ENCODE measurements around the gene SLC46A2.

SLC46A2 gene

DNA sequence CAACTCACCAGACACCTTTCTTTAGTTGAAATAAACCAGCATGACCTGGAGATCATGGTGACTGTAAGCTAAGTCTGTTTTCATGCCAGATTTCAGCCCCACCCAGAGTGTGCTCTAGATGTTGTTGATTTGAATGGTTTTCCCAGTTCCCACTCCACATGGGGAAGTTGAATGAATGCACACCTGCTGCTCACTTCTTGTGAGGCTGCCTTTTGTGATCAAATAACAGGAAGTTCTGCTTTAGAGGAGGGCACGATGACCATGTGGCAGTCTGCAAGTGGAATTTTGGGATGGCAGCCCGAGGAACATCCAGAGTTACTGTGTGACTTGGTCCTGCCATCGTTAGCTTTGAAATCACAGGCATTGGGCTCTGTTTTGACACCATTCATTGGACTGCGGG lies 18.7 kb downstream of the SLC46A2 start:
- H3K9ac ChIP-seq (ENCODE audit: low read length): no peak overlapping the region
- H2AFZ ChIP-seq (ENCODE audit: low read depth, low read length, severe bottlenecking): no peak overlapping the region
- no peaks in the 10 kb centered on the region for H3K9me2 ChIP-seq (replicated peaks; ENCODE audit: insufficient read depth, low read length)
- H4K20me1 ChIP-seq (ENCODE audit: low read depth, low read length): no peaks in the 10 kb centered on the region
- TF ChIP-seq EZH2phosphoT487 (conservative IDR thresholded peaks at IDR 0.05; ENCODE audit: low read length): no peak
- TF ChIP-seq, protein P1, sequence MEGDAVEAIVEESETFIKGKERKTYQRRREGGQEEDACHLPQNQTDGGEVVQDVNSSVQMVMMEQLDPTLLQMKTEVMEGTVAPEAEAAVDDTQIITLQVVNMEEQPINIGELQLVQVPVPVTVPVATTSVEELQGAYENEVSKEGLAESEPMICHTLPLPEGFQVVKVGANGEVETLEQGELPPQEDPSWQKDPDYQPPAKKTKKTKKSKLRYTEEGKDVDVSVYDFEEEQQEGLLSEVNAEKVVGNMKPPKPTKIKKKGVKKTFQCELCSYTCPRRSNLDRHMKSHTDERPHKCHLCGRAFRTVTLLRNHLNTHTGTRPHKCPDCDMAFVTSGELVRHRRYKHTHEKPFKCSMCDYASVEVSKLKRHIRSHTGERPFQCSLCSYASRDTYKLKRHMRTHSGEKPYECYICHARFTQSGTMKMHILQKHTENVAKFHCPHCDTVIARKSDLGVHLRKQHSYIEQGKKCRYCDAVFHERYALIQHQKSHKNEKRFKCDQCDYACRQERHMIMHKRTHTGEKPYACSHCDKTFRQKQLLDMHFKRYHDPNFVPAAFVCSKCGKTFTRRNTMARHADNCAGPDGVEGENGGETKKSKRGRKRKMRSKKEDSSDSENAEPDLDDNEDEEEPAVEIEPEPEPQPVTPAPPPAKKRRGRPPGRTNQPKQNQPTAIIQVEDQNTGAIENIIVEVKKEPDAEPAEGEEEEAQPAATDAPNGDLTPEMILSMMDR (IDR thresholded peaks at IDR 0.05; ENCODE audit: insufficient read depth, low read length, poor library complexity, severe bottlenecking): no peak
- no peaks in the 10 kb centered on the region for H3K27me3 ChIP-seq (ENCODE audit: low read length)
- no peak overlapping the region for H3K4me2 ChIP-seq (ENCODE audit: low read depth, low read length, poor library complexity, severe bottlenecking)
- no peaks in the 10 kb centered on the region for H3K79me2 ChIP-seq (ENCODE audit: insufficient read depth, low read length)
- H3K27ac ChIP-seq (ENCODE audit: low read depth, low read length): no peak overlapping the region
- H3K36me3 ChIP-seq (ENCODE audit: low read length): no peaks in the 10 kb centered on the region
- no peaks in the 10 kb centered on the region for H3F3A ChIP-seq (ENCODE audit: insufficient read depth)
- no peaks in the 10 kb centered on the region for H3K9me3 ChIP-seq (ENCODE audit: insufficient read depth, low read length)
- no peak overlapping the region for H3K4me3 ChIP-seq (ENCODE audit: insufficient read depth, low read length, poor library complexity, severe bottlenecking)

DNA sequence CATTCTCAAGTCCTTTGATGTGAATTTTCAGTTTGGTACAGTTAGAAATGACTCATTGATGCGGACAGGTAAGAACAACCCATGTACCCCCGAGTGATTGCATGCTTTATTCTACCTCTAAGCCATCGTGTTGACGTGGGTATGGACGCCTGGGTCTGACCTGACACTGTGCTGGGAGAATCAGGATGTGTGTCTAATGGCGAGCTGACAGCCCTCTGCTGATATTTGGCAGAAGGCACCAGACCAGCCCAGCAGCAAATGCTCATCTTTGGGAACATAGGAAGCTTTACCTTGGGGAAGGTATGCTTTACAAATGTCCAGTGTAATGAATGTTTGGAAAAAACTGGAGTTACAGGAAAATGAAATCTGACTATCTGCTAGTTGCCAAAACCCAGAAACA lies 20.1 kb downstream of the SLC46A2 start:
- no peaks in the 10 kb centered on the region for H3K27me3 ChIP-seq (ENCODE audit: low read length)
- H3K4me3 ChIP-seq (ENCODE audit: insufficient read depth, low read length, poor library complexity, severe bottlenecking): no peak overlapping the region
- H3K27ac ChIP-seq (ENCODE audit: low read depth, low read length): no peak overlapping the region
- no peaks in the 10 kb centered on the region for H4K20me1 ChIP-seq (ENCODE audit: low read depth, low read length)
- H2AFZ ChIP-seq (ENCODE audit: low read depth, low read length, severe bottlenecking): no peak overlapping the region
- TF ChIP-seq, protein P1 (IDR thresholded peaks at IDR 0.05; ENCODE audit: insufficient read depth, low read length, poor library complexity, severe bottlenecking): no peak
- TF ChIP-seq EZH2phosphoT487 (conservative IDR thresholded peaks at IDR 0.05; ENCODE audit: low read length): no peak
- no peaks in the 10 kb centered on the region for H3K36me3 ChIP-seq (ENCODE audit: low read length)
- no peaks in the 10 kb centered on the region for H3K9me2 ChIP-seq (replicated peaks; ENCODE audit: insufficient read depth, low read length)
- no peaks in the 10 kb centered on the region for H3F3A ChIP-seq (ENCODE audit: insufficient read depth)
- no peak overlapping the region for H3K4me2 ChIP-seq (ENCODE audit: low read depth, low read length, poor library complexity, severe bottlenecking)
- no peaks in the 10 kb centered on the region for H3K9me3 ChIP-seq (ENCODE audit: insufficient read depth, low read length)
- H3K9ac ChIP-seq (ENCODE audit: low read length): no peak overlapping the region
- H3K79me2 ChIP-seq (ENCODE audit: insufficient read depth, low read length): no peaks in the 10 kb centered on the region

DNA sequence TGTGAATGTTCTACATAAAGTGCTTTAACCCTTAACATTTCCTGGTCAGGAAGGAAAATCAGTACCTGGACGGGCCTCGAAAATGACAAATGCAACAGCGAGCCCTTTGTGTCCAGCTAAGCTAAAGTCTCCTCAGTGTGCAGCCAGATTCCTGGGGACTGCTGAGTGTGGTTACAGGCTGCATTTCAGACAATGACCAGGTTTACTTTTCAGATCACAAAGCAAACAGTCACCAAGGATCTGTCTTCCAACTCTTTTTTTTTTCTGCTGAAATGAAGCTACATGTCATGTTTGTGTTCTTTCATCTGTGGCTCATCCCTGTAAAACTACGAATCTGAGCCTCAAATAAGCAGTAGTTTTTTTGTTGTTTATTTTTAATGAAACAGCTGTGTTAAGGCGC lies 20.8 kb downstream of the SLC46A2 start:
- Histone ChIP-seq H3K27ac (ENCODE audit: low read depth, low read length) (no peak overlapping the region), H3K36me3 (ENCODE audit: low read length) (no peaks in the 10 kb centered on the region), H2AFZ (ENCODE audit: low read depth, low read length, severe bottlenecking) (no peak overlapping the region), H3K9ac (ENCODE audit: low read length) (no peak overlapping the region), H3K79me2 (ENCODE audit: insufficient read depth, low read length) (no peaks in the 10 kb centered on the region), H3K9me2 (replicated peaks; ENCODE audit: insufficient read depth, low read length) (no peaks in the 10 kb centered on the region), H3K9me3 (ENCODE audit: insufficient read depth, low read length) (no peaks in the 10 kb centered on the region), H3K4me2 (ENCODE audit: low read depth, low read length, poor library complexity, severe bottlenecking) (no peak overlapping the region), H4K20me1 (ENCODE audit: low read depth, low read length) (no peaks in the 10 kb centered on the region), H3K4me3 (ENCODE audit: insufficient read depth, low read length, poor library complexity, severe bottlenecking) (no peak overlapping the region), H3K27me3 (ENCODE audit: low read length) (no peaks in the 10 kb centered on the region), H3F3A (ENCODE audit: insufficient read depth) (no peaks in the 10 kb centered on the region)
- TF ChIP-seq, protein P1 (IDR thresholded peaks at IDR 0.05; ENCODE audit: insufficient read depth, low read length, poor library complexity, severe bottlenecking): no peak
- no peak for TF ChIP-seq EZH2phosphoT487 (conservative IDR thresholded peaks at IDR 0.05; ENCODE audit: low read length)
